Body of pancreas (tissue), 4 donors: ENCODE data around the gene DCBLD1. TPM values are rescaled to one million over a fixed set of nuclear protein-coding genes. Genes with fewer than 3 reads are reported as not detected.

ENCODE experiments used
- ATAC-seq: fragments of 150-250 bp; one replicate; pipeline ENCODE4 v1.9.1; 2016
- DNase-seq, 4 donors: peaks; one replicate each; pipeline ENCODE4 v3.0.0-alpha.2; 2019
- H3K27ac ChIP-seq, 4 donors: fragments of 200-600 bp; sonication (generic); 1 replicate in 3 of 4; 2 replicates in 1 of 4; pipeline versions ENCODE4 v1.5.1 to v1.6.1; 2016 to 2019; ENCODE audit warnings: mild to moderate bottlenecking in 1 of 4, mixed read lengths in 1 of 4, moderate library complexity in 1 of 4
- H3K27me3 ChIP-seq, 2 donors: fragments of 200-600 bp; sonication (generic); one replicate each; pipeline ENCODE4 v1.6.0; 2016; ENCODE audit warnings: mild to moderate bottlenecking in 1 of 2
- H3K36me3 ChIP-seq, 2 donors: fragments of 200-600 bp; sonication (generic); replicated peaks in 1 of 2; 2 replicates each; pipeline ENCODE4 v1.5.1; 2016; ENCODE audit warnings: low read depth in 2 of 2; ENCODE audit not compliant: insufficient read depth in 1 of 2
- H3K4me1 ChIP-seq: fragments of 200-600 bp; sonication (generic); one replicate; pipeline ENCODE4 v1.6.0; 2016
- H3K4me3 ChIP-seq, 2 donors: fragments of 200-600 bp; sonication (generic); 1 replicate in 1 of 2; 2 replicates in 1 of 2; pipeline ENCODE4 v1.5.1; 2016 to 2019
- H3K9me3 ChIP-seq, 3 donors: fragments of 200-600 bp; sonication (generic); 1 replicate in 2 of 3; 2 replicates in 1 of 3; pipeline ENCODE4 v1.5.1; 2016
- POLR2A ChIP-seq, 3 donors: fragments of 450-650 bp; IDR thresholded peaks; one replicate each; pipeline ENCODE4 v1.6.1; 2016; ENCODE audit warnings: antibody characterized with exemption in 3 of 3, mild to moderate bottlenecking in 2 of 3
- WGBS, 2 donors: methylation state at CpG; one replicate each; pipeline ENCODE4 v1.1.5; 2017; 5-methylcytosine and 5-hydroxymethylcytosine counted together
- intact Hi-C: fragments of 100-400 bp; cut with DNase I; formaldehyde crosslinking; loops from one replicate; pipeline ENCODE4 v1.15.1; 2023
- total RNA-seq, 2 donors: library from RNA; depleted of rRNA; stranded (reverse); fragments of >200 nt; gene quantifications; one replicate each; pipeline ENCODE4 v1.1.0, GENCODE V29; 2016
- TF ChIP-seq, protein P1 (sequence below), 7 experiments: fragments of 450-650 bp in 4 of 7; fragments of 200-600 bp in 3 of 7; sonication (generic) in 3 of 7; IDR thresholded peaks; one replicate each; pipeline ENCODE4 v1.5.1; 2016 to 2019; ENCODE audit warnings: antibody characterized with exemption in 7 of 7

Gene DCBLD1
- total RNA-seq, 2 donors from 2014 or later, result 10.6 to 11.5 TPM

DNA sequence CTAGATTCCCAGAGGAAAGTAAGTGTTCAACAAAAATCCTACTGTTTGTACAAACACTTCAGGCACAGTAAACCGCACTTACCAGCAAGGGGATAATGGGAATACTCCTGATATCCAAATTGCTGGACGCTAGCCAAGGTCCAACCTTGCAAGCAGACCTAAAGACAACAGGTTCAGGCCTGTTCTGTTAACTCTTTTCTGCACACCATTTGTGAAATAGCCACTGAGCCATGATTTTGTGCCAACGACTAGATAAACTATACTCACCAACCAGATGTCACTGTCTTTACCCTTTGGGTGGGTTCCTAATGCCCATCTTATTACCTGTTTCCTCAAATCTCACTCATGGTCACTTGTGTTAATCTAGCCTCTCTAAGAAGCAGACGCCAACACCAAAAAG, 76.3 kb downstream of the DCBLD1 start:
- intact Hi-C loops, result no loop called here
- peak in 1 of 4 donors; percentile 23 for DNase-seq
- Histone ChIP-seq H3K4me3 (no peak overlapping the region), H3K27ac (no peak overlapping the region), H3K4me1 (no peaks in the 10 kb centered on the region), H3K36me3 (peaks cover 3 to 9% of the 10 kb centered on the region in 2 donors), H3K9me3 (no peaks in the 10 kb centered on the region), H3K27me3 (no peaks in the 10 kb centered on the region)
- ATAC-seq, result no peak
- TF ChIP-seq, protein P1, sequence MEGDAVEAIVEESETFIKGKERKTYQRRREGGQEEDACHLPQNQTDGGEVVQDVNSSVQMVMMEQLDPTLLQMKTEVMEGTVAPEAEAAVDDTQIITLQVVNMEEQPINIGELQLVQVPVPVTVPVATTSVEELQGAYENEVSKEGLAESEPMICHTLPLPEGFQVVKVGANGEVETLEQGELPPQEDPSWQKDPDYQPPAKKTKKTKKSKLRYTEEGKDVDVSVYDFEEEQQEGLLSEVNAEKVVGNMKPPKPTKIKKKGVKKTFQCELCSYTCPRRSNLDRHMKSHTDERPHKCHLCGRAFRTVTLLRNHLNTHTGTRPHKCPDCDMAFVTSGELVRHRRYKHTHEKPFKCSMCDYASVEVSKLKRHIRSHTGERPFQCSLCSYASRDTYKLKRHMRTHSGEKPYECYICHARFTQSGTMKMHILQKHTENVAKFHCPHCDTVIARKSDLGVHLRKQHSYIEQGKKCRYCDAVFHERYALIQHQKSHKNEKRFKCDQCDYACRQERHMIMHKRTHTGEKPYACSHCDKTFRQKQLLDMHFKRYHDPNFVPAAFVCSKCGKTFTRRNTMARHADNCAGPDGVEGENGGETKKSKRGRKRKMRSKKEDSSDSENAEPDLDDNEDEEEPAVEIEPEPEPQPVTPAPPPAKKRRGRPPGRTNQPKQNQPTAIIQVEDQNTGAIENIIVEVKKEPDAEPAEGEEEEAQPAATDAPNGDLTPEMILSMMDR (IDR thresholded peaks at IDR 0.05), result no peak
- TF ChIP-seq POLR2A (IDR thresholded peaks at IDR 0.05), result no peak
- 60% methylated on average over 4 of the region's 4 CpGs for WGBS, 2 donors

DNA sequence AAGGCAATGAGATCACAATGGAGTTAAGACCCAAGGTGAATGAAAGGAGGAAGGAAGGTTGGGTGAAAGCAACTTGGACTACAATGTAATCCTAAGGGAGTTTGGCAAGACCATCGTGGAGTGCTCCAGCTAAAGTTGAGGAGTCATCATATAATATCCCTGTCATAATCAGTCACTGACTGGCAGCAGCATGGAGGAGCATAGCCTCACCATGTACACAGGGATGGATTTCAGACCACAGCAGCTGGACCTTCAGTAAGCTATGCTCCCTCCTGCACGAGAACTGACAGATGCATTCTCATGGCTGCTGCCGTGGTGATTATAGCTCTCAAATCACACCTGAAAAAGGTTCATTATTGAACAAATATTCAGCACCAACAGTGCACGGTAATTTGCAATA, 76.8 kb downstream of the DCBLD1 start:
- DNase-seq, result no peak
- Histone ChIP-seq H3K4me3 (no peak overlapping the region), H3K36me3 (peaks cover 3 to 9% of the 10 kb centered on the region in 2 donors), H3K4me1 (no peaks in the 10 kb centered on the region), H3K9me3 (no peaks in the 10 kb centered on the region), H3K27me3 (no peaks in the 10 kb centered on the region), H3K27ac (no peak overlapping the region)
- no peak for TF ChIP-seq POLR2A (IDR thresholded peaks at IDR 0.05)
- TF ChIP-seq, protein P1 (IDR thresholded peaks at IDR 0.05), result no peak
- no peak for ATAC-seq
- intact Hi-C loops, result no loop called here
- 78 to 80% methylated on average over 4 of the region's 4 CpGs for WGBS, 2 donors

GRCh38 chr6:117561128-117561527, 78.7 kb downstream of the DCBLD1 start:
- Histone ChIP-seq H3K27ac (no peak overlapping the region), H3K36me3 (peaks cover 3 to 9% of the 10 kb centered on the region in 2 donors), H3K27me3 (no peaks in the 10 kb centered on the region), H3K4me1 (no peaks in the 10 kb centered on the region), H3K4me3 (no peak overlapping the region), H3K9me3 (no peaks in the 10 kb centered on the region)
- intact Hi-C loops, result no loop called here
- TF ChIP-seq, protein P1 (IDR thresholded peaks at IDR 0.05), result no peak
- TF ChIP-seq POLR2A (IDR thresholded peaks at IDR 0.05), result no peak
- no peak for ATAC-seq
- no peak for DNase-seq
- WGBS, 2 donors, result 72 to 83% methylated on average over 3 of the region's 3 CpGs

GRCh38 chr6:117564681-117565080, 82.2 kb downstream of the DCBLD1 start:
- Histone ChIP-seq H3K27ac (no peak overlapping the region), H3K27me3 (no peaks in the 10 kb centered on the region), H3K9me3 (no peaks in the 10 kb centered on the region), H3K36me3 (peaks cover 4 to 9% of the 10 kb centered on the region in 2 donors), H3K4me1 (no peaks in the 10 kb centered on the region), H3K4me3 (no peak overlapping the region)
- no peak for ATAC-seq
- intact Hi-C loops, result no loop called here
- no peak for DNase-seq
- no peak for TF ChIP-seq POLR2A (IDR thresholded peaks at IDR 0.05)
- TF ChIP-seq, protein P1 (IDR thresholded peaks at IDR 0.05), result no peak
- 91 to 100% methylated on average over 1 of the region's 1 CpG for WGBS, 2 donors

GRCh38 chr6:117568247-117568646, 85.8 kb downstream of the DCBLD1 start:
- no peaks in the 10 kb centered on the region for H3K4me1 ChIP-seq
- 94 to 96% methylated on average over 2 of the region's 2 CpGs for WGBS, 2 donors
- no peak for DNase-seq
- no peaks in the 10 kb centered on the region for H3K27me3 ChIP-seq
- ATAC-seq, result no peak
- H3K9me3 ChIP-seq, result no peaks in the 10 kb centered on the region
- no peak overlapping the region for H3K4me3 ChIP-seq
- H3K36me3 ChIP-seq, result peaks cover 0 to 2% of the 10 kb centered on the region in 2 donors
- no peak overlapping the region for H3K27ac ChIP-seq
- TF ChIP-seq, protein P1 (IDR thresholded peaks at IDR 0.05), result no peak
- no peak for TF ChIP-seq POLR2A (IDR thresholded peaks at IDR 0.05)
- intact Hi-C loops, result no loop called here
